Vagina (tissue), 2 donors: ENCODE data around the gene TRIP13. TPM values are rescaled to one million over a fixed set of nuclear protein-coding genes. Genes with fewer than 3 reads are reported as not detected.

ENCODE experiments used
- DNase-seq, 2 donors: peaks; one replicate each; pipeline ENCODE4 v3.0.0-alpha.2; 2017; ENCODE audit errors: extremely low spot score in 2 of 2
- H3K27ac ChIP-seq: fragments of 200-600 bp; sonication (generic); one replicate; pipeline ENCODE4 v1.5.1; 2019
- H3K27me3 ChIP-seq: fragments of 200-600 bp; sonication (generic); one replicate; pipeline ENCODE4 v1.5.1; 2019
- H3K36me3 ChIP-seq, 2 donors: fragments of 200-600 bp; sonication (generic); one replicate each; pipeline ENCODE4 v1.5.1; 2017 to 2019
- H3K4me1 ChIP-seq: fragments of 200-600 bp; sonication (generic); one replicate; pipeline ENCODE4 v1.5.1; 2019
- H3K4me3 ChIP-seq, 2 donors: fragments of 200-600 bp; sonication (generic); 1 replicate in 1 of 2; 2 replicates in 1 of 2; pipeline ENCODE4 v1.5.1; 2016 to 2019
- H3K9me3 ChIP-seq: fragments of 200-600 bp; sonication (generic); one replicate; pipeline ENCODE4 v1.5.1; 2019
- CTCF ChIP-seq, 3 experiments: fragments of 450-650 bp in 2 of 3; fragments of 200-600 bp in 1 of 3; sonication (generic) in 1 of 3; IDR thresholded peaks; one replicate each; pipeline ENCODE4 v1.5.1; 2017 to 2019; ENCODE audit warnings: antibody characterized with exemption in 3 of 3, mild to moderate bottlenecking in 2 of 3, moderate library complexity in 2 of 3
- POLR2A ChIP-seq, 2 donors: fragments of 450-650 bp; IDR thresholded peaks; one replicate each; pipeline ENCODE4 v1.6.1; 2017; ENCODE audit warnings: antibody characterized with exemption in 2 of 2, mild to moderate bottlenecking in 2 of 2, moderate library complexity in 2 of 2
- POLR2AphosphoS5 ChIP-seq, 2 donors: sonication (generic); formaldehyde crosslinking; IDR thresholded peaks; one replicate each; pipeline ENCODE4 v1.9.0; 2017; ENCODE audit warnings: antibody characterized with exemption in 2 of 2, mild to moderate bottlenecking in 2 of 2, low read depth in 1 of 2; ENCODE audit not compliant: insufficient read depth in 1 of 2
- intact Hi-C: fragments of 100-400 bp; cut with DNase I; formaldehyde crosslinking; loops from one replicate; pipeline ENCODE4 v1.15.1; 2023
- total RNA-seq: library from RNA; depleted of rRNA; stranded (reverse); fragments of >200 nt; gene quantifications from one replicate; pipeline ENCODE4 v1.2.3, GENCODE V29; 2016

TRIP13 gene
- total RNA-seq, 1 donor from 2014 or later: 3.7 TPM

DNA sequence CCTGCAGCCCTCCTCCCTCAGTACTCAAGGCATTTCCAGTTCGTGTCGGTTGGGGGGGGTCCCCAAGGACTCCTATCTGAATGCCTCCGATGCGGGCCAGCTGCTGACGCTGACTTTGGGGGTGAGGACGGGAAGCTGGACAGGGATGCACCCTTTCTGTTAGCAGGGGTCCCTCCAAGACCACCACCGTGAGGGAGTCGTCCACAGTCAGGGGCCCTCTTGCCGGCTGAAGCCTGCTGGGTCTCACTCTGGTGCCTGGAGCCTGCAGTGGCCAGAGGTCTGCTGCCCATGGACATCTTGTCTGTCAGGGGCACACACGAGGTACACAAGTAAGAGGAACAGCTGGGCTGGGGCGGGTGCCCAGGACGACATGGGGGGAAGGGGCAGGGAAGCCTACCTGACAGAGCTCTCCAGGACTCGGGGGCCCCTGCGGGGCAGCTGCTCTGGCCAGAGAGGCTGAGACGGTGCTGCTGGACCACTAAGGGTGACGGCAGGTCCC lies 32.8 kb upstream of the TRIP13 start:
- H3K9me3 ChIP-seq: no peaks in the 10 kb centered on the region
- peaks cover 0 to 15% of the 10 kb centered on the region in 2 donors for H3K36me3 ChIP-seq
- H3K27ac ChIP-seq: no peak overlapping the region
- no peaks in the 10 kb centered on the region for H3K27me3 ChIP-seq
- no peak for TF ChIP-seq POLR2A (IDR thresholded peaks at IDR 0.05)
- TF ChIP-seq CTCF (IDR thresholded peaks at IDR 0.05): no peak
- no peak for TF ChIP-seq POLR2AphosphoS5 (IDR thresholded peaks at IDR 0.05; ENCODE audit: insufficient read depth in 1 of 2, low read depth in 1 of 2)
- DNase-seq: no peak
- intact Hi-C loops: loop anchor here (5.0 kb wide), 1 partner anchor 413 kb away; no protein-coding TSS in a partner anchor
- peaks cover 11% of the 10 kb centered on the region for H3K4me1 ChIP-seq
- no peak overlapping the region for H3K4me3 ChIP-seq

DNA sequence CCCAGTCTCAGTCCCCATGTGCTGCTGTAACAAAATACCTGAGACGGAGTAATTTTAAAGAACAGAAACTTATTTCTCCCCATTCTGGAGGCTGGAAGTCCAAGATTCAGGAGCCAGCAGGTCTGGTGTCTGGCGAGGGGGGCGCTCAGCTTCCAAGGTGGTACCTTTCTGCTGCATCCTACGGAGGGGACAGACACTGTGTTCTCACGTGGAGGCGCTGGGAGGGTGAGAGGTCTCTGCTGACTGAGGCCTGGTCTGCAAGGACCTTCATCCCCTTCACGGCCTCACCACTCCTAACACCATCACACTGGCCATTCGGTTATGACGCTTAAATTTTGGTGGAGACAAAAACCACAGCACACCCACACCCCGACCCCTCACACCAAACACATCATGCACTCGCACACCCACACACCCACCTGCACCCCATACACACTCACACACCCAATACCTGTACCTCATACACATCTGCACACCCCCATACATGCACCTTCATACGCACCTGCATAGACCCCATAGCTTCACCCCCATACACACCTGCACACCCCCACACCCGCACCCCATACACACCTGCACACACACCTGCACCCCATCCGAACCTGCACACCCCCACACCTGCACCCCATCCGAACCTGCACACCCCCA lies 32.1 kb upstream of the TRIP13 start:
- H3K4me1 ChIP-seq: peaks cover 18% of the 10 kb centered on the region
- H3K27me3 ChIP-seq: no peaks in the 10 kb centered on the region
- H3K9me3 ChIP-seq: no peaks in the 10 kb centered on the region
- intact Hi-C loops: loop anchor here (5.0 kb wide), 1 partner anchor 413 kb away; no protein-coding TSS in a partner anchor
- no peak for DNase-seq
- no peak overlapping the region for H3K27ac ChIP-seq
- no peak for TF ChIP-seq POLR2A (IDR thresholded peaks at IDR 0.05)
- TF ChIP-seq POLR2AphosphoS5 (IDR thresholded peaks at IDR 0.05; ENCODE audit: insufficient read depth in 1 of 2, low read depth in 1 of 2): no peak
- TF ChIP-seq CTCF (IDR thresholded peaks at IDR 0.05): no peak
- peaks cover 0 to 15% of the 10 kb centered on the region in 2 donors for H3K36me3 ChIP-seq
- H3K4me3 ChIP-seq: no peak overlapping the region

GRCh38 chr5:861442-862366 lies 31.0 kb upstream of the TRIP13 start:
- DNase-seq: no peak
- Histone ChIP-seq H3K36me3 (peaks cover 0 to 21% of the 10 kb centered on the region in 2 donors), H3K4me3 (no peak overlapping the region), H3K27ac (no peak overlapping the region), H3K27me3 (no peaks in the 10 kb centered on the region), H3K9me3 (no peaks in the 10 kb centered on the region), H3K4me1 (peaks cover 21% of the 10 kb centered on the region)
- no peak for TF ChIP-seq CTCF (IDR thresholded peaks at IDR 0.05)
- TF ChIP-seq POLR2A (IDR thresholded peaks at IDR 0.05): no peak
- intact Hi-C loops: loop anchor here (5.0 kb wide), 1 partner anchor 414 kb away; no protein-coding TSS in a partner anchor

DNA sequence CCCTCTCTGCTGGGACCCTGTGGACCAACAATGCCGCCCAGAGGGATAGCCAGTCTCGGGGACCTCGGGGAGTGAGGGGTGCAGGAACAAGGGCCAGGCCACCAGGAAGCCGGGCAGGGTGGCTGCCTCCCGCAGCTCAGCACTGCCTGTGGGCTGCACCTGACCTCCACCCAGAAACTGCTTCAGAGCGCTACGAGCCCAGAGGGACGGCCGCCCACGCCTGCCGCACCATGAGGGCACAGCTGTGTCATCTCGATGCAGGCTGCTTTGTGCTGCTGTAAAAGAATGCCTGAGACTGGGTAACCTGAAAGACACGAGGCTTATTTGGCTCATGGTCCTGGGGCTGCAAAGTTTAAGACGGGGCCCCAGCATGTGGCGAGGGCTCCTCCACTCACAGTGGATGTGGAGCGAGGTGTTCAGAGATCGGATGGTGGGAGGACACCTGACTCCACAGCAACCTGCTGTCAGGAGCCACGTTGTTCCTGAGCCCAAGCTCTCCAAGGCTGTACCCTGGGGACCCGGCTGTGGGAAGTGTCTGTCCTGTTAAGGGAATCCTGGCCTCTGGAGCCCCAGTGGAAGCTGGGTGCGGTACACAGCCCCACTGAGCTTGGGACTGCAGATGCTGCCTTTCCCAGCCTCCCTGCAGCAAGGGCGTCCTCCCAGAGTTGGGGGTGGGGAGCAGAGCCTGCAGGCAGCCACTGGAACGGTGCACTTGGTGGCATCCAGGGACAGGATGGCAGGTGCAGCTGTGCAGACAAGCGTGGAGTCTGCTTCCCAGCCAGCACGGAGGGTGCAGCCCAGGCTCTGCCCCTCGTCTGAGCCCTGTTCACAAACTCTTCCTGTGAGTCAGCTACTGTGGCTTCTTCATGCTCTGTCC lies 30.1 kb upstream of the TRIP13 start:
- no peak overlapping the region for H3K27ac ChIP-seq
- no peaks in the 10 kb centered on the region for H3K27me3 ChIP-seq
- peaks cover 0 to 30% of the 10 kb centered on the region in 2 donors for H3K36me3 ChIP-seq
- H3K4me1 ChIP-seq: peaks cover 21% of the 10 kb centered on the region
- H3K9me3 ChIP-seq: no peaks in the 10 kb centered on the region
- TF ChIP-seq CTCF (IDR thresholded peaks at IDR 0.05): no peak
- no peak for TF ChIP-seq POLR2AphosphoS5 (IDR thresholded peaks at IDR 0.05; ENCODE audit: insufficient read depth in 1 of 2, low read depth in 1 of 2)
- TF ChIP-seq POLR2A (IDR thresholded peaks at IDR 0.05): no peak
- no peak overlapping the region for H3K4me3 ChIP-seq
- DNase-seq: no peak
- intact Hi-C loops: loop anchor here (5.0 kb wide), 1 partner anchor 415 kb away; no protein-coding TSS in a partner anchor
